GM10266 (cell line): Measurements from ENCODE around the gene FLT3.

Experiments used
- DNase-seq: peaks from one replicate; pipeline ENCODE4 v3.0.0; 2012; ENCODE audit errors: extremely low spot score
- TF ChIP-seq, protein P1 (sequence below): IDR thresholded peaks from 2 replicates; pipeline ENCODE4 v1.5.1; 2012; ENCODE audit warnings: mild to moderate bottlenecking, low read depth; ENCODE audit not compliant: control insufficient read depth, insufficient read depth; ENCODE audit errors: missing control alignments

Gene FLT3

DNA sequence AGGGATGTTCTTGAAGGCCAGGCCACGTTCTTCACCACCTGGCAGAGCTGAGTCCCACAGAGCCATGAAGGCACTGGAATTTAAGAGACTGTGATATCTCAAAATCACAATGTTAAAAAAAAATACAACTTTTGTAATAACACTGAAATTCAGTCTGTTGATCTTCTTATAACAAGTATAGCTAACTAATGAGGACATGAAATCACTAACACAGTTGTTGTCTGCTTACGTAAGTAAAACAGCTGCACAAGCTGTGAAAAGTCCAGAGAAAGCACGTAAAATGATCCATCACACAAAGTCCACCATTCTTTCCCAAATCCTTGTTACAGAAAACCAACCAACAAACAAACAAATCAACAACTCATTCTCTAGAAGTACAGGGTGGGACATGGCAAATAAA, 32.9 kb downstream of the FLT3 start:
- TF ChIP-seq, protein P1, sequence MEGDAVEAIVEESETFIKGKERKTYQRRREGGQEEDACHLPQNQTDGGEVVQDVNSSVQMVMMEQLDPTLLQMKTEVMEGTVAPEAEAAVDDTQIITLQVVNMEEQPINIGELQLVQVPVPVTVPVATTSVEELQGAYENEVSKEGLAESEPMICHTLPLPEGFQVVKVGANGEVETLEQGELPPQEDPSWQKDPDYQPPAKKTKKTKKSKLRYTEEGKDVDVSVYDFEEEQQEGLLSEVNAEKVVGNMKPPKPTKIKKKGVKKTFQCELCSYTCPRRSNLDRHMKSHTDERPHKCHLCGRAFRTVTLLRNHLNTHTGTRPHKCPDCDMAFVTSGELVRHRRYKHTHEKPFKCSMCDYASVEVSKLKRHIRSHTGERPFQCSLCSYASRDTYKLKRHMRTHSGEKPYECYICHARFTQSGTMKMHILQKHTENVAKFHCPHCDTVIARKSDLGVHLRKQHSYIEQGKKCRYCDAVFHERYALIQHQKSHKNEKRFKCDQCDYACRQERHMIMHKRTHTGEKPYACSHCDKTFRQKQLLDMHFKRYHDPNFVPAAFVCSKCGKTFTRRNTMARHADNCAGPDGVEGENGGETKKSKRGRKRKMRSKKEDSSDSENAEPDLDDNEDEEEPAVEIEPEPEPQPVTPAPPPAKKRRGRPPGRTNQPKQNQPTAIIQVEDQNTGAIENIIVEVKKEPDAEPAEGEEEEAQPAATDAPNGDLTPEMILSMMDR, result no peak

DNA sequence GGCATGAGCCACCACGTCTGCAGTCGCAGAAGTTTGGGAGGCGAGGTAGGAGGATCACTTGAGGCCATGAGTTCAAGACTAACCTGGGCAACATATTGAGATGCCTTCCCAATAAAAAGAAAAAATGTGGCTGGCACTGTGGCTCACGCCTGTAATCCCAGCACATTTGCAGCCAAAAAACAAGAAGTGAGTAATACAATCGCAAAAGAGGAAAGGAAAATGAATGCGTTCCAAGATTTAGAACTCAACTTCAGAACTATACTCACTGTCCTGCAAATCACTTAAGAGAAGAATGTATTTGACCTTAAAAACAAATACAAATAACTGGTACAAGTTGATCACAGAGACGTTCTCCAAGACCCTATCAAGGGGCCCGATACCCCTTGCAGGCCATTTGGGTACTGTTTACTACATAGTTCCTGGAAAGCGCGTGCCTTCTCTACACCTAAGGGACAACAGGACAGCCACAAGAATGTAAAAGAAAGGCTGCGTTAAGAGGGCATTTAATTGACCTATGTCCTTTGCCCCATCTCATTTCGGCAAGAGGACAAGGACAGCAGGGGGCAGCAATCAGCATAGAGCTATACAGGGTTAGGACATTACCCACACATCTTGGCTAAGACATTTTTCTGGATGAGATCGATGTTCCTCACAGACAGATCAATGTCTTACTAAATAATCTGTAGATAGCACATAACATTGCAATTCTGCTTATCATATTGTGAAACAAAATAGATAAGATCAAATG, 41.3 kb downstream of the FLT3 start:
- DNase-seq, result peak; percentile 29
- TF ChIP-seq, protein P1, result peak; percentile 46

More for the DNA sequence above, 32.9 kb downstream of the FLT3 start:
- DNase-seq, result no peak

DNA sequence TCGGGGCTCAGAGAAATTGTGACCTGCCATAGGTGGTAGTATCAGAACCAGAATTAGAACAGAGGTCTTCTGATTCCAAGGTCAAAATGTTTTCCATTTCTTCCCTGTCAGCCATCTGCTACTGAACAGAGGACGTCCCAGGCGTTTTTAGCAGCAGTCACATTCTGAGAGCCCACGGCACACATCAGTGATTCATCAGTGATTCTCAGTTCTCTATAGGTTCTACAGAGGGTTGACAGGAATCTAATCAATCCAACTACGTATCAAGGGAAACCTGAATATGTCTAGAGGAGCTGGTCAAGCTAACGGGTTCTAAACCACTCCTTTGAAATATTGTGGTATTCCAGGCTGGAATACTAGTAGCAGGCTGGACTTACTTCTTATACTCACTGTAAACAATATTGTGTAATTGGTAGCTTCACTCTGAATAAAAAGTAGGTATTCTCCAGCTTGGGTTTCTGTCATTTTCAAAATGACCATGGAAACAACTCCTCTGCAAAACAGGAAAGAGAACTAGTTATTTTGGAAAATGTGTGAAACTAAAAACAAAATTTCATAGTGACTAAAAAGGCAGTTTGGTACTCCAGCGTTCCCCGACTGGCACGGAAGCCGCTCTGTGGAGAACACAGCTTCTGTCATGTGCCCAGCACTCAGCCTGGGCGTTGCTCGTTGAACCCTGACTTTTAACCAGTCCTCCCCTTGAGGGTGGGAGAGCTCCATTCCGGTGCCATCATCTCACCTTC, 43.2 kb downstream of the FLT3 start:
- TF ChIP-seq, protein P1, result no peak
- peak; percentile 31 for DNase-seq

DNA sequence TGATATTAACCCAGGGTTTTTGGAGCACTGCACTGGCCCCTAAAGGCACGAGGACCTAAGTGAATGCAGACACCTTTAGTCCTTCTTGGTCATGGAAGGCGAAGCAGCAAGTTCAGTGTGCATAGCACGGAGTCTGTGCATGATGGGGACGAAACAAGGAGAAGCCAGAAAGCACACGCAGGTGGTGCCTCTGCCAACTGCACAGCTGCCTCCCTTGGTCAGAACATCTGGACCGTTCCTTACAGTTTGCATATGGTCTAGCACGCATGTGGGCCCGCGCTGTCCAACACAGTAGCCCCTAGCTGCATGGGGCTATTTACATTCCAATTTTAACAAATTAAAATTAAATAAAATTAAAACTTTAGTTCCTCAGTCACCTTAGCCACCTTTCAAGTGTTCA, 44.0 kb downstream of the FLT3 start:
- DNase-seq, result no peak
- TF ChIP-seq, protein P1, result no peak

DNA sequence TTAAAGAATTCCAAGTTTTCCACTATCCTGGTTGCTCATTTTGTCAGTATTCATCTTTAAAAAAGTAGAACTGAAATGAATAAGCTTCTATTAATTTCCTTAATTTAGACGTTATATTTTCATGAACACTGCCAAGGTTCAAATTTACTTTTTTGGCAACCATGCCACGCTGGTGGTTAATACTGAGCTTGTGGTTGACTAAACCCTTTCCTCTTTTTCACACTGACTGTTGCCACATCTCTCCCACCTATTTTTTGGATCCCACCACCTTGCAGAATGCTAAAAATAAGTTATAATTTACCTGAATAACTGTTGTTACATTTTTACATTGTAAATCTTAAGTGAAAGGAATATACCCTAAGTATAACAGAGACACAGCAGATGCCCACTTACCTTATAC, 45.0 kb downstream of the FLT3 start:
- no peak for DNase-seq
- TF ChIP-seq, protein P1, result no peak

DNA sequence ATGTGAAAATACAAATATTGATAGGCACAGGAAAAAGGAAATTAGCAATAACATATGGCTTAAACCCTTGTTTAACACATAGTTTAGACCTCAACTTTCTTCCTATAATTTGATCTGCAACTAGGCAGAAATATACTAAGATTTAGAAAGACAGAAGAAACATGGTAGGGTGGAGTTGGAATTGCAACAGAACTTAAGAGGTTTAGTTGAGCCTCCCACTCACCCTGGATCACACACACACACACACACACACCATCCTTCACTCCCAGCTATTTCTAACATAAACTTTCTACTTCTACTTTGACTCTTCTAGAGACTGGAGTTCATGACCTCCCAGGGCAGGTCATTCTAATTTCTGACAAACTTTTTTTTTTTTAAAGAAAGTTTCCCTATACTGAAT, 47.4 kb downstream of the FLT3 start:
- TF ChIP-seq, protein P1, result no peak

More for the DNA sequence above, 47.4 kb downstream of the FLT3 start:
- DNase-seq, result no peak
